Urinary bladder (tissue), 4 donors: ENCODE results near the gene RAB6A. TPM values are rescaled to one million over a fixed set of nuclear protein-coding genes. Genes with fewer than 3 reads are reported as not detected.
"Not testable (repeated sequence)": the region's sequence is repeated elsewhere in the genome, so short reads cannot be mapped to it uniquely, and the experiment has no call there.

Source experiments
- DNase-seq: peaks from one replicate; pipeline ENCODE4 v3.0.0-alpha.2; 2015; ENCODE audit errors: extremely low spot score
- H3K27ac ChIP-seq: one replicate; pipeline ENCODE4 v1.5.1; 2013; ENCODE audit warnings: low read depth, mild to moderate bottlenecking, moderate library complexity
- H3K36me3 ChIP-seq: one replicate; pipeline ENCODE4 v1.6.1; 2013; ENCODE audit warnings: mild to moderate bottlenecking, moderate library complexity; ENCODE audit not compliant: insufficient read depth
- H3K4me1 ChIP-seq: one replicate; pipeline ENCODE4 v1.6.1; 2013; ENCODE audit warnings: mild to moderate bottlenecking, moderate library complexity; ENCODE audit not compliant: insufficient read depth
- H3K4me3 ChIP-seq: one replicate; pipeline ENCODE4 v1.5.1; 2013; ENCODE audit warnings: low read depth, low read length
- WGBS: extraction: QIAGEN DNeasy Blood & Tissue Kit; methylation state at CpG from one replicate; pipeline ENCODE4 v1.1.7; 2013; 5-methylcytosine and 5-hydroxymethylcytosine counted together
- polyA plus RNA-seq: library from polyadenylated mRNA; stranded (reverse); fragments of 200-250 nt; gene quantifications from one replicate; pipeline ENCODE4 v1.2.3, GENCODE V29; 2013
- total RNA-seq: library from RNA; depleted of rRNA; stranded (reverse); fragments of >200 nt; gene quantifications from one replicate; pipeline ENCODE4 v1.2.3, GENCODE V29; 2014
- donor health status: healthy with polysubstance abuse.
- donor health status: healthy.

Gene RAB6A
- total and polyA plus RNA-seq, 2 donors, result 96.0 to 106 TPM

DNA sequence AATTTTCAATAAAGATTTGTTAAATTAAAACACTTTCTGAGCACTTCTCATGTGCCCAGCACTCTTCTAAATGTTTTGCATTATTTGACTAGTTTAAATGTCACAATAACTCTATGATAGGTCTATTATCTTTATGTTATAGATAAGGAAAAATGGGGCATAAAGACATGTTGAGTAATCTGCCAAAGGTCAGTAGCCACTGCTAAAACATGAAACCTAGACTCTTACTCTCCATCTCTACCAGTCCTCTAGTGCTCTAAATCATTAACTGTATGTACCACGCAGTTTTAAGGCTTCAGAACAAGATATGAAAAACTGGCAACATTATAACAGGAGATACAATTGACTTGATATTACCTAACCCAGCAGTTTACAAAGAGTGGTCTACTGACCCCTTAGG, 6.9 kb downstream of the RAB6A start:
- no peak for DNase-seq
- Histone ChIP-seq H3K36me3 (no peaks in the 10 kb centered on the region), H3K27ac (no peak overlapping the region), H3K4me3 (no peak overlapping the region), H3K4me1 (peaks cover 1% of the 10 kb centered on the region)
- 86% methylated on average over 1 of the region's 1 CpG for WGBS

DNA sequence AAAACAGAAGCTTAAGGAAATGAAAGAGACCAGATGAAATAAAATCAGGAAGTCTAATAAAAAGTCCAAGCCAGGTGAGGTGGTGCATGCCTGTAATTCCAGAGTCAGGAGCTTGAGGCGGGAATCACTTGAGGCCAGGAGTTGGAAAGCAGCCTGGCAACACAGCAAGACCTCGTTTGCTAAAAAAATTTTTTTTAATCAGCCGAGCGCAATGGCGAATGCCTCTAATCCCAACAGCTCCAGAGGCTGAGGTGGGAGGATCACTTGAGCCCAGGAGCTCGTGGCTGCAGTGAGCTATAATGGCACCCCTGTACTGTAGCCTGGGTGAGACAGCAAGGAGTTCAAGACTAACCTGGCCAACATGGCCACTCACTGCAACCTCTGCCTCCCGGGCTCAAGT, 8.0 kb downstream of the RAB6A start:
- H3K4me3 ChIP-seq, result no peak overlapping the region
- peaks cover 1% of the 10 kb centered on the region for H3K4me1 ChIP-seq
- no peak overlapping the region for H3K27ac ChIP-seq
- no peak for DNase-seq
- WGBS, result 78% methylated on average over 7 of the region's 7 CpGs
- H3K36me3 ChIP-seq, result no peaks in the 10 kb centered on the region

DNA sequence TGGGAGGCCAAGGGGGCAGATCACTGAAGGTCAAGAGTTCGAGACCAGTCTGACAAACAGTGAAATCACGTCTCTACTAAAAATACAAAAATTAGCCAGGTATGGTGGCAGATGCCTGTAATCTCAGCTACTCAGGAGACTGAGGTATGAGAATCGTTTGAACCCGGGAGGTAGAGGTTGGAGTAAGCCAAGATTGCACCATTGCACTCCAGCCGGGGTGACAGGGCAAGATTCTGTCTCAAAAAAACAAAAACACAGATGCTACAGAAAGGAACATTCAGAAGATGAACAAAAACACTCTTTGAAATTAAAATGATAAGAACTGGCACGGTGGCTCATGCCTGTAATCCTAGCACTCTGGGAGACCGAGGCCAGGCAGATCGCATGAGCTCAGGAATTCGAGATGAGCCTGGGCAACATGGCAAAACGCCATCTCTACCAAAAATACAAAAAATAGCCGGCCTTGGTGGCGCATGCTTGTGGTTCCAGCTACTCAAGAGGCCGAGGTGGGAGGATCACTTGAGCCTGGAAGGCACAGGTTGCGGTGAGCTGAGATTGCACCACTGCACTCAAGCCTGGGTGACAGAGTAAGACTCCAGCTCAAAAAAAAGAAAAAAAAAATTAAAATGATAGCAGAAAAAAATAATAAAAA, 8.5 kb downstream of the RAB6A start:
- Histone ChIP-seq H3K27ac (no peak overlapping the region), H3K4me3 (no peak overlapping the region), H3K36me3 (no peaks in the 10 kb centered on the region), H3K4me1 (peaks cover 1% of the 10 kb centered on the region)
- no peak for DNase-seq
- WGBS, result 84% methylated on average over 14 of the region's 14 CpGs

DNA sequence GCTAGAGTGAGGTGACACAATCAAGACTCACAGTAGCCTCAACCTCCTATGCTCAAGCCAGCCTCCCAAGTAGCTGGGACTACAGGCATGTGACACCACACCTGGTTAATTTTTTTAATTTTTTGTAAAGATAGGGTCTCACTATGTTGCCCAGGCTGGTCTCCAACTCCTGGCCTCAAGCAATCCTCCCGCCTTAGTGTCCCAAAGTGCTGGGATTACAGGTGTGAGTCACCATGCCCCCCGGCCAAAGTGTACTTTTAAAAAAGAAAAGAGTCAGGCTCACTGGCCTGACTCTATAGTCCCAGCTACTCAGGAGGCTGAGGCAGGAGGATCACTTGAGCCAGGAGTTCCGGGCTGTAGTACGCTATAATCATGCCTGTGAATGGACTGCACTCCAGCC, 10.0 kb downstream of the RAB6A start:
- H3K4me1 ChIP-seq, H3K4me3 ChIP-seq, DNase-seq, H3K36me3 ChIP-seq, H3K27ac ChIP-seq: not testable (repeated sequence)
- 98% methylated on average over 4 of the region's 4 CpGs for WGBS

DNA sequence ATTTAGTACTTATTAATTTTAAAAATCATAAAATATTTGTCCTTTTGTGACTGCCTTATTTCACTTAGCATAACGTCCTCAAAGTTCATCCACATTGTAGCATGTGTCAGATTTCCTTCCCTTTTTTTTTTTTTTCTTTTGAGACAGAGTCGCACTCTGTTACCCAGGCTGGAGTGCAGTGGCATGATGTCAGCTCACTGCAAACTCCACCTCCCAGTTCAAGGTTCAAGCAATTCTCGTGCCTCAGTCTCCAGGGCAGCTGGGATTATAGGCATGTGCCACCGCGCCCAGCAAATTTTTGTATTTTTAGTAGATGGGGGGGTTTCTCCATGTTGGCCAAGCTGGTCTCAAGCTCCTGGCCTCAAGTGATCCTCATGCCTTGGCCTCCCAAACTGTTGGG, 10.6 kb downstream of the RAB6A start:
- H3K4me3 ChIP-seq, result no peak overlapping the region
- 80% methylated on average over 5 of the region's 5 CpGs for WGBS
- H3K27ac ChIP-seq, result no peak overlapping the region
- no peaks in the 10 kb centered on the region for H3K36me3 ChIP-seq
- no peak for DNase-seq
- H3K4me1 ChIP-seq, result no peaks in the 10 kb centered on the region

DNA sequence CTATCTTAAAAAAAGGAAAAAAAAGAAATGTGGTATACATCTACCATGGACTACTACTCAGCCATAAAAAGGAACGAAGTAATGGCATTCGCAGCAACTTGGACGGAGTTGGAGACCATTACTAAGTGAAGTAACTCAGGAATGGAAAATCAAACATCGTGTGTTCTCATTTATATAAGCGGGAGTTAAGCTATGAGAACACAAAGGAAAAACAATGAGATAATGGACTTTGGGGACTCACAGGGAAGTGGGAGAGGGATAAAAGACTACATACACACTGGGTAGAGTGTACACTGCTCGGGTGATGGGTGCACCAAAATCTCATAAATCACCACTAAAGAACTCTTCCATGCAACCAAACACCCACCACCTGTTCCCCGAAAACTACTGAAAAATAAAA, 11.8 kb downstream of the RAB6A start:
- Histone ChIP-seq H3K27ac (no peak overlapping the region), H3K4me1 (no peaks in the 10 kb centered on the region), H3K4me3 (no peak overlapping the region), H3K36me3 (no peaks in the 10 kb centered on the region)
- 91% methylated on average over 7 of the region's 7 CpGs for WGBS
- DNase-seq, result no peak

DNA sequence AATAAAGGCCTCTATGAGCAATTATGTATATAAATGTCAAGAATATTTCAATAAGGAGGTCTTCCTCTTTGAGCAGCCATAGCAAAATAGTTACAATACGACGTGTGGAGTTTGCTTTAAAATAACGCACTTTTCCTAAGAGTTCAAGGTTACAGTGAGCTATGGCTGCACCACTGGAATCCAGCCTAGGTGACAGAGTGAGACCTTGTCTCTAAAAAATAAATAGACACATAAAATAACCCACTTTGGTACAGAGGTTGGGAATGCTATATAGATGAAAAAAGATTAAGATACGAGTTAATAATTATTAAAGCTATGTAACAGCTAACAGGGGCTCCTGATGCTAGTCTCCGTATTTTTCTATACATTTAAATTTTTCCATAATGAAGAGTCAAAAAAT, 12.6 kb downstream of the RAB6A start:
- WGBS, result 90% methylated on average over 5 of the region's 5 CpGs
- no peaks in the 10 kb centered on the region for H3K4me1 ChIP-seq

DNA sequence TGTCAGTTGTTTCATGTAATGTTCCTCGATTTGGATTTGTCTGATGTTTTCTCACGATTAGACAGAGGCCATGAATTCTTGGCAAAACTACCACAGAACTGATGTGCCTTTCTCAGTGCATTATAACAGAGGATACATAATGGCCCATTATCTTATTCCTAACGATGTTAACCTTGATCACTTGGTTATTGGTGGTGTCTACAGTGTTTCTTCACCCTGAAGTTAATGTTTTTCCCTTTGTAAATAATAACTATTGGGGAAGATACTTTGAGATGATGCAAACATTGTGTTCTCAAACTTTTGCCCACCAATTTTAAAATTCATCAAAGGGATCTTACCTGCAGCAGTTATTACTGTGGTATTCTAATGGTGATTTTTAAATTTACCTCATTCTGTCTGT, 13.1 kb downstream of the RAB6A start:
- 58% methylated on average over 3 of the region's 3 CpGs for WGBS
- no peak overlapping the region for H3K27ac ChIP-seq
- H3K4me1 ChIP-seq, result no peaks in the 10 kb centered on the region
- DNase-seq, result no peak
- no peak overlapping the region for H3K4me3 ChIP-seq
- no peaks in the 10 kb centered on the region for H3K36me3 ChIP-seq

More for the DNA sequence above, 12.6 kb downstream of the RAB6A start:
- Histone ChIP-seq H3K36me3 (no peaks in the 10 kb centered on the region), H3K27ac (no peak overlapping the region), H3K4me3 (no peak overlapping the region)
- DNase-seq, result no peak

DNA sequence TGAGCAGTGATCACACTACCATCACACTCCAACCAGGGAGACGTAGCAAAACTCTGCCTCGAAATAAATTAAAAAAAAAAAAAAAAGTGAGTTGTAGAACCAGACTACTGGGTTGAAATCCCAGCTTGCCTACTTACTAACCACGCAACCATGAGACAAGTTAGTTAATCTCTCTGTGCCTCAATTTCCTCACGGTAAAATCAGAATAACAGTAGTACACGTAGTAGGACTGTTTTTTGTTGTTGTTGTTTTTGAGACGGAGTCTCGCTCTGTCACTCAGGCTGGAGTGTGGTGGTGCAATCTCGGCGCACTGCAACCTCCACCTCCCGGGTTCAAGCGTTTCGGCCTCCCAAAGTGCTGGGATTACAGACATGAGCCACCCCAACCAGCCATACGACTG, 14.2 kb downstream of the RAB6A start:
- DNase-seq, result no peak
- 94% methylated on average over 13 of the region's 13 CpGs for WGBS
- Histone ChIP-seq H3K4me3 (no peak overlapping the region), H3K36me3 (no peaks in the 10 kb centered on the region), H3K4me1 (no peaks in the 10 kb centered on the region), H3K27ac (no peak overlapping the region)

DNA sequence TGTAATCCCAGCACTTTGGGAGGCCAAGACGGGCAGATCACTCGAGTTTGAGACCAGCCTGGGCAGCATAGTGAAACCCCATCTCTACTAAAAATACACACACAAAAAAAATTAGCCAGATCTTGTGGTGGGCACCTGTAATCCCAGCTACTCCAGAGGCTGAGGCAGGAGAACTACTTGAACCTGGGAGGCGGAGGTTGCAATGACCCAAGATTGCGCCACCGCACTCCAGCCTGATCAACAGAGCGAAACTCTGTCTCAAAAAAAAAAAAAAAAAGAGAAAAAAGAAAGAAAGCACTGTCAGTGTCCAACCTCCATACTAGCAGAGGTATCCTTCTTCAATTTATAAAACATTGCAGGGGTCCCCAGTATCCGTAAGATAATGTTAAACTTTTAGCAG, 17.8 kb downstream of the RAB6A start:
- DNase-seq, result no peak
- H3K4me3 ChIP-seq, result no peak overlapping the region

DNA sequence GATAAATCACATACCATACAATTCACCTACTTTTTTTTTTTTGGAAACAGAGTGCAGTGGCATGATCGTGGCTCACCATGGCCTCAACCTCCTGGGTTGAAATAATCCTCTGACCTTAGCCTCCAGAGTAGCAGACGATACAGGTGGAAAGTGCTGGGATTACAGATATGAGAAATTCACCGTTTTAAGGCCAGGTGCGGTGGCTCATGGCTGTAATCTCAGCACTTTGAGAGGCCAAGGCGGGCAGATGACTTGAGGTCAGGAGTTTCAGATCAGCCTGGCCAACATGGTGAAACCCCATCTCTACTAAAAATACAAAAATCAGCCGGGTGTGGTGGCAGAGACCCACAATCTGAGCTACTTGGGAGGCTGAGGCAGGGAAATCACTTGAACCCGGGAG, 24.9 kb downstream of the RAB6A start:
- not testable (repeated sequence) for H3K36me3 ChIP-seq, DNase-seq, H3K27ac ChIP-seq, H3K4me1 ChIP-seq, H3K4me3 ChIP-seq
- WGBS, result 76% methylated on average over 7 of the region's 7 CpGs

More for the DNA sequence above, 17.8 kb downstream of the RAB6A start:
- WGBS, result 97% methylated on average over 7 of the region's 7 CpGs
- Histone ChIP-seq H3K36me3 (no peaks in the 10 kb centered on the region), H3K27ac (no peak overlapping the region), H3K4me1 (no peaks in the 10 kb centered on the region)

DNA sequence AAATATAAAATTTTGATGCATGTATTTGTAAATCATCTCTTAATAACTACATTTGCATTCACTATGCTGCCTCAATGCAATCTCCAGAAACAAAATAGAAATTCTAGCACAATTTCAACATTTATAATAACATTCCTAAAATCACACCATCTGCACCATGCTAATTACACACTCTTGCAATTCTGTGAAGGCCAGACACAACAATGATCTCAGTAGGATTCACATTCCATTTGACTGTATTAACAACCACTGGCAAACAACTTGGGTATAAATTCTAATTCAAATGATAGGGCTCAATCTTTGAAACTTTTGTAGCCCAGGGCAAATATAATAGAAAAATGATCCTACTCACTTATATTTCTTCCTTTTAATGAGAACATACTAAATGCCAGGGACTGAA, 25.9 kb downstream of the RAB6A start:
- H3K4me3 ChIP-seq, result no peak overlapping the region
- H3K4me1 ChIP-seq, result no peaks in the 10 kb centered on the region

DNA sequence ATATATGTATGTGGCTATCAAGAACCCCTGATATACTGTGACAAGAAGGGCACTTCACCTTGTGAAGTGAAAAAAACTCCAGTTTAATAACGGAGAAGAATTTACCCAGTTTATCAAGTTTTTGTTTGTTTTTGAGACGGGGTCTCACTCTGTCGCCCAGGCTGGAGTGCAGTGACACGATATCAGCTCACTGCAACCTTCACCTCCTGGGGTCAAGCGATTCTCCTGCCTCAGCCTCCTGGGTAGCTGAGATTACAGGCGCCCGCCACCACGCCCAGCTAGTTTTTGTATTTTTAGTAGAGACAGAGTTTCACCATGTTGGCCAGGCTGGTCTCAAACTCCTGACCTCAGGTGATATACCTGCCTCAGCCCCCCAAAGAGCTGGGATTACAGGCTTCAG, 26.9 kb downstream of the RAB6A start:
- H3K36me3 ChIP-seq, H3K27ac ChIP-seq, H3K4me3 ChIP-seq, H3K4me1 ChIP-seq, DNase-seq: not testable (repeated sequence)
- whole genome bisulfite sequencing, result 98% methylated on average over 8 of the region's 8 CpGs

More for the DNA sequence above, 25.9 kb downstream of the RAB6A start:
- no peak for DNase-seq
- Histone ChIP-seq H3K27ac (no peak overlapping the region), H3K36me3 (no peaks in the 10 kb centered on the region)

DNA sequence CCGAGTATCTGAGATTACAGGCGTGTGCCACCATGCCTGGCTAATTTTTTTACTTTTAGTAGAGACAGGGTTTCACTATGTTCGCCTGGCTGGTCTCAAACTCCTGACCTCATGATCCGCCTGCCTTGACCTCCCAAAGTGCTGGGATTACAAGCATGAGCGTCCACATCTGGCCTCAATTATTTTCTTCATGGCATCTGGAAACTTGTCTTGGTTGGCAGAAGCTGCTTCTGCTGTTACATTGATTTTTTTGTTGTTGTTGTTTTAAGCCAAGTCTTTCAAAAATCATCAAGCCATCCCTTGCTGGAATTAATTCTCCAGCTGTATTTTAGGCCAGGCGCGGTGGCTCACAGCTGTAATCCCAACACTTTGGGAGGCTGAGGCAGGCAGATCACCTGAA, 27.9 kb downstream of the RAB6A start:
- not testable (repeated sequence) for H3K4me1 ChIP-seq, DNase-seq, H3K4me3 ChIP-seq, H3K27ac ChIP-seq, H3K36me3 ChIP-seq
- 95% methylated on average over 7 of the region's 7 CpGs for WGBS
